Sigmoid colon (tissue), 7 donors: ENCODE measurements around the gene POU6F2. TPM values are rescaled to one million over a fixed set of nuclear protein-coding genes. Genes with fewer than 3 reads are reported as not detected.

Experiments used
- DNase-seq: peaks from one replicate; pipeline ENCODE4 v3.0.0-alpha.2; 2019
- H3K27ac ChIP-seq, 4 donors: fragments of 200-600 bp; sonication (generic); one replicate each; pipeline ENCODE4 v1.5.1; 2016 to 2019; ENCODE audit warnings: mild to moderate bottlenecking in 1 of 4
- H3K27me3 ChIP-seq, 3 donors: fragments of 200-600 bp; sonication (generic); one replicate each; pipeline ENCODE4 v1.5.1; 2019; ENCODE audit warnings: mild to moderate bottlenecking in 1 of 3
- H3K36me3 ChIP-seq, 4 donors: fragments of 200-600 bp; sonication (generic); one replicate each; pipeline ENCODE4 v1.5.1; 2016 to 2019
- H3K4me1 ChIP-seq, 4 donors: fragments of 200-600 bp; sonication (generic); one replicate each; pipeline ENCODE4 v1.5.1; 2017 to 2019
- H3K4me3 ChIP-seq, 4 donors: fragments of 200-600 bp; sonication (generic); one replicate each; pipeline ENCODE4 v1.5.1; 2017 to 2019; ENCODE audit warnings: mild to moderate bottlenecking in 2 of 4, moderate library complexity in 1 of 4
- H3K9me3 ChIP-seq, 4 donors: fragments of 200-600 bp in 3 of 4; sonication (generic) in 3 of 4; one replicate each; pipeline versions ENCODE4 v1.5.1 to v1.6.1; 2013 to 2019
- EP300 ChIP-seq, 4 donors: sonication (generic); formaldehyde crosslinking; IDR thresholded peaks; one replicate each; pipeline ENCODE4 v1.6.1; 2017; ENCODE audit warnings: antibody characterized with exemption in 4 of 4
- POLR2A ChIP-seq, 2 donors: fragments of 450-650 bp; IDR thresholded peaks; one replicate each; pipeline ENCODE4 v1.6.1; 2016; ENCODE audit warnings: antibody characterized with exemption in 2 of 2, mild to moderate bottlenecking in 2 of 2, moderate library complexity in 2 of 2
- POLR2AphosphoS5 ChIP-seq, 4 donors: sonication (generic); formaldehyde crosslinking; IDR thresholded peaks; one replicate each; pipeline ENCODE4 v1.6.1; 2017; ENCODE audit warnings: antibody characterized with exemption in 4 of 4
- WGBS, 2 donors: extraction: QIAGEN DNeasy Blood & Tissue Kit; methylation state at CpG; one replicate each; pipeline ENCODE4 v1.1.7; 2013; 5-methylcytosine and 5-hydroxymethylcytosine counted together
- intact Hi-C: fragments of 100-400 bp; cut with DNase I; formaldehyde crosslinking; loops from one replicate; pipeline ENCODE4 v1.15.1; 2023
- polyA plus RNA-seq, 3 donors: library from polyadenylated mRNA; stranded (reverse); fragments of 200-250 nt; gene quantifications; one replicate each; pipeline ENCODE4 v1.2.3, GENCODE V29; 2013
- total RNA-seq, 4 donors: library from RNA; depleted of rRNA; stranded (reverse); fragments of >200 nt; gene quantifications; one replicate each; pipeline ENCODE4 v1.1.0, GENCODE V29; 2016
- TF ChIP-seq, protein P1 (sequence below), 4 experiments: fragments of 450-650 bp in 3 of 4; fragments of 200-600 bp in 1 of 4; IDR thresholded peaks; one replicate each; pipeline ENCODE4 v1.5.1; 2016 to 2019; ENCODE audit warnings: antibody characterized with exemption in 4 of 4, mild to moderate bottlenecking in 3 of 4, moderate library complexity in 2 of 4
- donor health status: healthy with polysubstance abuse.
- donor health status: Bipolar disorder and iron deficiency.
- donor health status: healthy.

The POU6F2 gene
- total and polyA plus RNA-seq, 7 donors = 0.04 TPM; not detected in 6

DNA sequence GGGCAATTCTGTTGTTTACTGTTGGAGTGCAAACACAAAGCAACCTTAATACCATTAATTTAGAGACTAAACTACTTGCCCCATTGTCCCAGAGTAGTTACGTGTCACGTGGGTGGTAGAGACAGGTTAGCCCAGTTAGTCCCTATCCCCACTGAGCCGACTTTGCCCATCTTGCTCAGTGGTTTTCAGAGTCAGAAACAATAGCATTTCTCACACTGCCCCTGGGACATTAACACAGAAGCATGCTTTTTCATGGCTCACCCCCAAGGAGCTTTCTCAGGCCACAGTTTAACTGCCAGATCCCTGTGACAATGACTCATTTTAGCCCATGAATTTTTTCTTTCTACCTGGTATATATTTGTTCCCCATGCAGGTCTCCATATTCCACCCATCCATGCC lies 271.0 kb downstream of the POU6F2 start:
- no peak overlapping the region for H3K27ac ChIP-seq
- no peak for DNase-seq
- no peaks in the 10 kb centered on the region for H3K36me3 ChIP-seq
- no peak overlapping the region for H3K4me3 ChIP-seq
- H3K4me1 ChIP-seq = peaks cover 0 to 5% (median 0%) of the 10 kb centered on the region in 4 donors
- no peaks in the 10 kb centered on the region for H3K9me3 ChIP-seq
- 40 to 58% methylated on average over 3 of the region's 3 CpGs for WGBS, 2 donors
- no peaks in the 10 kb centered on the region for H3K27me3 ChIP-seq
- TF ChIP-seq POLR2AphosphoS5 (IDR thresholded peaks at IDR 0.05) (no peak), EP300 (IDR thresholded peaks at IDR 0.05) (no peak), POLR2A (IDR thresholded peaks at IDR 0.05) (no peak)
- TF ChIP-seq, protein P1, sequence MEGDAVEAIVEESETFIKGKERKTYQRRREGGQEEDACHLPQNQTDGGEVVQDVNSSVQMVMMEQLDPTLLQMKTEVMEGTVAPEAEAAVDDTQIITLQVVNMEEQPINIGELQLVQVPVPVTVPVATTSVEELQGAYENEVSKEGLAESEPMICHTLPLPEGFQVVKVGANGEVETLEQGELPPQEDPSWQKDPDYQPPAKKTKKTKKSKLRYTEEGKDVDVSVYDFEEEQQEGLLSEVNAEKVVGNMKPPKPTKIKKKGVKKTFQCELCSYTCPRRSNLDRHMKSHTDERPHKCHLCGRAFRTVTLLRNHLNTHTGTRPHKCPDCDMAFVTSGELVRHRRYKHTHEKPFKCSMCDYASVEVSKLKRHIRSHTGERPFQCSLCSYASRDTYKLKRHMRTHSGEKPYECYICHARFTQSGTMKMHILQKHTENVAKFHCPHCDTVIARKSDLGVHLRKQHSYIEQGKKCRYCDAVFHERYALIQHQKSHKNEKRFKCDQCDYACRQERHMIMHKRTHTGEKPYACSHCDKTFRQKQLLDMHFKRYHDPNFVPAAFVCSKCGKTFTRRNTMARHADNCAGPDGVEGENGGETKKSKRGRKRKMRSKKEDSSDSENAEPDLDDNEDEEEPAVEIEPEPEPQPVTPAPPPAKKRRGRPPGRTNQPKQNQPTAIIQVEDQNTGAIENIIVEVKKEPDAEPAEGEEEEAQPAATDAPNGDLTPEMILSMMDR (IDR thresholded peaks at IDR 0.05) = no peak
- intact Hi-C loops = no loop called here

DNA sequence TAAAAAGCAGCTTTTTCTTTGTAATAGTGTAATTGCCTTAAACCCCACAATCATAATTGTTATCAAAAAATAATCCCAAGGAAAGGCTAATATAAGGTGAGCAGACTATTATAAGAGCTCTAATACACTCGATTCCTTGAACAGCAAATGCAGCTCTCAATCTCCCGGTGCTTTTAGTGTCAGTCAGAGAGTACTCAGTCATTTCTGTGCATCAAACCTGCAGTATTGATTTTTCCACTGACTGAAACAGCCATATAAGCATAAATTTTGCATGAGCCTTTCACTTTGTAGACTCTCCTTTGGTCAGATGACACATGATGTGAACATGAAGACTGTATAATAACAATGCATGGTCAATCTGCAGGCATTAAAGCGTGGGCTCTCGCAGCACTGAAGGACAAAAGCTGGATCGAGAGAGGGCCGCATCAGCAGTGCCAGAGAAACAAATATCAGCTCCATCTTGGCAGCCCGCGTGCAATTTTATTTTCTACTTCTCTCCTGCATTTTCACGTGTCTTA lies 272.0 kb downstream of the POU6F2 start:
- no peaks in the 10 kb centered on the region for H3K36me3 ChIP-seq
- H3K4me3 ChIP-seq = no peak overlapping the region
- TF ChIP-seq POLR2A (IDR thresholded peaks at IDR 0.05) = no peak
- no peak for TF ChIP-seq POLR2AphosphoS5 (IDR thresholded peaks at IDR 0.05)
- TF ChIP-seq, protein P1 (IDR thresholded peaks at IDR 0.05) = no peak
- TF ChIP-seq EP300 (IDR thresholded peaks at IDR 0.05) = no peak
- no peaks in the 10 kb centered on the region for H3K9me3 ChIP-seq
- no peak for DNase-seq
- 91 to 92% methylated on average over 9 of the region's 9 CpGs for WGBS, 2 donors
- H3K27me3 ChIP-seq = no peaks in the 10 kb centered on the region
- intact Hi-C loops = no loop called here
- H3K27ac ChIP-seq = no peak overlapping the region
- peaks cover 0 to 5% (median 0%) of the 10 kb centered on the region in 4 donors for H3K4me1 ChIP-seq

DNA sequence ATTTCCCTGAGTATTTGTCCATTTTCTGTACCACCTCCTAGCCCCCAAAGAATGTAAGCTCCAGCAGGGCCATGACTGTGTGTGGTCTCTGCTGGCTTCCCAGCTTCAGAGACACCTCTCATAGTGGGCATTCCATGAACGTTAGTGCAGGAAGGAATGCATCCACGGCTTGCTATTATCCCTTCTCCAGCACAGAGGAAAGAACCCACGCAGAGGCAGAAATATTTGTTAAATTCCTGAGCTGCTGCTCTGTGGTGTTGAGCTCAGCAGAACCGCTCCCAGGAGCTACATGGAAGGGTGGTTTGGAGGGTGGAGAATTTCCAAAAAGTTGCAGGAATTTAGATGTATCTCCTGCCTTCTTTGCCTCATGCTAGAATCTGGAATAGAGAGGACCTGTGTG lies 275.2 kb downstream of the POU6F2 start:
- Histone ChIP-seq H3K4me1 (peaks cover 0 to 5% (median 0%) of the 10 kb centered on the region in 4 donors), H3K4me3 (no peak overlapping the region), H3K27me3 (no peaks in the 10 kb centered on the region), H3K9me3 (no peaks in the 10 kb centered on the region), H3K36me3 (no peaks in the 10 kb centered on the region), H3K27ac (no peak overlapping the region)
- DNase-seq = no peak
- no peak for TF ChIP-seq POLR2AphosphoS5 (IDR thresholded peaks at IDR 0.05)
- no peak for TF ChIP-seq POLR2A (IDR thresholded peaks at IDR 0.05)
- no peak for TF ChIP-seq EP300 (IDR thresholded peaks at IDR 0.05)
- TF ChIP-seq, protein P1 (IDR thresholded peaks at IDR 0.05) = no peak
- whole genome bisulfite sequencing, 2 donors = 38 to 66% methylated on average over 4 of the region's 4 CpGs
- intact Hi-C loops = no loop called here

DNA sequence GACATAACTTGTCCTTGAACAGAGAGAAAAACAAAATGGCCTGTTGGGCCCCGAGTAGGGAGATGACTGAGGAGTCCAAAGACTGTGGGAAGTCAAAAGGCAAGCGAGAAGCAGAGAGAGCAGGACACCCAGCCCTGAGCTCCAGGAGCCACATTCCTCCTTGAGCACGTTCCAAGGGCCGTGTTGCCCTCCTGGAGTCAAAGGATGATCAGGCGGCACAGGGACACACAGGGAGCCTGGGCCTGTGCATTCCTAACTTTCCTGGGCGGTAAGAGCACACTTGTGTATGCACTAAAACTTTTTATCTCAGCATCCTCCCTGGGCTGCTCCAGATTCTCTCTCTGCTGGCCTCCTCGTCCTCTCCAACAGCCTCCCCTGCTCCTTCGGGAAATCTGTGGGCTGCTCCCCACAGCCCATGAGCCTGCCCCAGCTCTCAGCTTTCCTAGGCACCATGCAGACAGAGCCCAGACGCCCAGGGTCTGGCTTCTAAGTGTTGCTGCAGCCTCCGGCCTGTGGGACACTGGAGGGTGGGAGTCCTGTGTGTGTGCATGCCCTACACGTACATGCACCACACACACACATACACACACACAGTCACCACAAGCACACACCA lies 281.8 kb downstream of the POU6F2 start:
- TF ChIP-seq, protein P1 (IDR thresholded peaks at IDR 0.05) = no peak
- TF ChIP-seq EP300 (IDR thresholded peaks at IDR 0.05) (no peak), POLR2A (IDR thresholded peaks at IDR 0.05) (no peak), POLR2AphosphoS5 (IDR thresholded peaks at IDR 0.05) (no peak)
- 76 to 87% methylated on average over 11 of the region's 11 CpGs for WGBS, 2 donors
- H3K4me1 ChIP-seq = no peaks in the 10 kb centered on the region
- H3K27ac ChIP-seq = no peak overlapping the region
- intact Hi-C loops = no loop called here
- H3K36me3 ChIP-seq = no peaks in the 10 kb centered on the region
- no peak for DNase-seq
- no peaks in the 10 kb centered on the region for H3K27me3 ChIP-seq
- no peaks in the 10 kb centered on the region for H3K9me3 ChIP-seq
- no peak overlapping the region for H3K4me3 ChIP-seq
